ENCODE measurements around the gene SUMO2.

DNA sequence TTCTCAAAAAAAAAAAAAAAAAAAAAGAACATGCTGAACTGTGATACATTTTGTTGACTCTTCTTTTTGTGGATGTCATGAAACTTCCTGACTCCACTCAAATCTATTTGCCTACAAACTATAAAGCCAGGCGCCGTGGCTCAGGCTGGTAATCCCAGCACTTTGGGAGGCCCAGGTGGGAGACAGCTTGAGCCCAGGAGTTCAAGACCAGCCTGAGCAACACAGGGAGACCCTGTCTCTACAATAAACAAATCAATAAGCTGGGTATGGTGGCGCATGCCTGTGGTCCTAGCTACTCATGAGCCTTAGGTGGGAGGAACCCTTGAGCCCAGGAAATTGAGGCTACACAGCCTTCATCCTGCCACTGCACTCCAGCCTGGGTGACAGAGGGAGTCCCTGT lies 49.8 kb downstream of the SUMO2 start:
- no peak for TF ChIP-seq EZH2 (IDR thresholded peaks at IDR 0.05; ENCODE audit: borderline replicate concordance, low read length)
- TF ChIP-seq, protein P1, sequence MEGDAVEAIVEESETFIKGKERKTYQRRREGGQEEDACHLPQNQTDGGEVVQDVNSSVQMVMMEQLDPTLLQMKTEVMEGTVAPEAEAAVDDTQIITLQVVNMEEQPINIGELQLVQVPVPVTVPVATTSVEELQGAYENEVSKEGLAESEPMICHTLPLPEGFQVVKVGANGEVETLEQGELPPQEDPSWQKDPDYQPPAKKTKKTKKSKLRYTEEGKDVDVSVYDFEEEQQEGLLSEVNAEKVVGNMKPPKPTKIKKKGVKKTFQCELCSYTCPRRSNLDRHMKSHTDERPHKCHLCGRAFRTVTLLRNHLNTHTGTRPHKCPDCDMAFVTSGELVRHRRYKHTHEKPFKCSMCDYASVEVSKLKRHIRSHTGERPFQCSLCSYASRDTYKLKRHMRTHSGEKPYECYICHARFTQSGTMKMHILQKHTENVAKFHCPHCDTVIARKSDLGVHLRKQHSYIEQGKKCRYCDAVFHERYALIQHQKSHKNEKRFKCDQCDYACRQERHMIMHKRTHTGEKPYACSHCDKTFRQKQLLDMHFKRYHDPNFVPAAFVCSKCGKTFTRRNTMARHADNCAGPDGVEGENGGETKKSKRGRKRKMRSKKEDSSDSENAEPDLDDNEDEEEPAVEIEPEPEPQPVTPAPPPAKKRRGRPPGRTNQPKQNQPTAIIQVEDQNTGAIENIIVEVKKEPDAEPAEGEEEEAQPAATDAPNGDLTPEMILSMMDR (IDR thresholded peaks at IDR 0.05; ENCODE audit: low read length) = no peak

Data from OCI-LY1 (cell line).